Stimulated activated CD8-positive, alpha-beta memory T cell treated with anti-CD3 and anti-CD28 coated beads, Interleukin-2, amount 100 ng/mL, for 1 hour (primary cell): ENCODE measurements around the gene RASAL2.

Experiments
- DNase-seq, 2 donors: peaks; one replicate each; pipeline ENCODE4 v3.0.0-alpha.2; 2020; ENCODE audit warnings: low read depth in 2 of 2

The RASAL2 gene

GRCh38 chr1:178509414-178510007 is 415.6 kb downstream of the RASAL2 start:
- DNase-seq, result no peak

- no peak for DNase-seq
Observed at GRCh38 chr1:178510155-178510554, 416.3 kb downstream of the RASAL2 start.

- no peak for DNase-seq
Observed at GRCh38 chr1:178512566-178513277, 418.8 kb downstream of the RASAL2 start, which contains the start of gene TEX35. Gene TEX35, plus strand, starts transcription at chr1:178513109. Its CDS starts 80 bp downstream, at chr1:178513189.

- no peak for DNase-seq
Observed at GRCh38 chr1:178513278-178513983, 419.5 kb downstream of the RASAL2 start.

GRCh38 chr1:178516110-178516509 is 422.2 kb downstream of the RASAL2 start:
- no peak for DNase-seq

- DNase-seq, result no peak
Observed at GRCh38 chr1:178518894-178519293, 425.0 kb downstream of the RASAL2 start.

GRCh38 chr1:178520803-178521202 is 426.9 kb downstream of the RASAL2 start:
- no peak for DNase-seq

- no peak for DNase-seq
Observed at GRCh38 chr1:178521241-178521640, 427.3 kb downstream of the RASAL2 start.

GRCh38 chr1:178527117-178527516 is 433.2 kb downstream of the RASAL2 start:
- DNase-seq, result no peak

GRCh38 chr1:178528228-178528952 is 434.5 kb downstream of the RASAL2 start:
- DNase-seq, result no peak

- no peak for DNase-seq
Observed at GRCh38 chr1:178528953-178529335, 435.0 kb downstream of the RASAL2 start.

GRCh38 chr1:178529364-178530036 is 435.6 kb downstream of the RASAL2 start:
- no peak for DNase-seq

GRCh38 chr1:178530037-178530402 is 436.1 kb downstream of the RASAL2 start:
- DNase-seq, result no peak

- no peak for DNase-seq
Observed at GRCh38 chr1:178530502-178530901, 436.6 kb downstream of the RASAL2 start.

- no peak for DNase-seq
Observed at GRCh38 chr1:178531887-178532286, 438.0 kb downstream of the RASAL2 start.

- DNase-seq, result peak; percentile 41 to 52
Observed at GRCh38 chr1:178532392-178532791, 438.5 kb downstream of the RASAL2 start.

- no peak for DNase-seq
Observed at GRCh38 chr1:178533121-178533946, 439.4 kb downstream of the RASAL2 start.
